HK-2 (cell line): ENCODE data around the gene ABCD2.
"Not testable (repeated sequence)": the region's sequence is repeated elsewhere in the genome, so short reads cannot be mapped to it uniquely, and the experiment has no call there.

ENCODE experiments used
- DNase-seq: peaks from one replicate; pipeline ENCODE4 v3.0.0-alpha.2; 2018; ENCODE audit not compliant: unreplicated experiment

Gene ABCD2

DNA sequence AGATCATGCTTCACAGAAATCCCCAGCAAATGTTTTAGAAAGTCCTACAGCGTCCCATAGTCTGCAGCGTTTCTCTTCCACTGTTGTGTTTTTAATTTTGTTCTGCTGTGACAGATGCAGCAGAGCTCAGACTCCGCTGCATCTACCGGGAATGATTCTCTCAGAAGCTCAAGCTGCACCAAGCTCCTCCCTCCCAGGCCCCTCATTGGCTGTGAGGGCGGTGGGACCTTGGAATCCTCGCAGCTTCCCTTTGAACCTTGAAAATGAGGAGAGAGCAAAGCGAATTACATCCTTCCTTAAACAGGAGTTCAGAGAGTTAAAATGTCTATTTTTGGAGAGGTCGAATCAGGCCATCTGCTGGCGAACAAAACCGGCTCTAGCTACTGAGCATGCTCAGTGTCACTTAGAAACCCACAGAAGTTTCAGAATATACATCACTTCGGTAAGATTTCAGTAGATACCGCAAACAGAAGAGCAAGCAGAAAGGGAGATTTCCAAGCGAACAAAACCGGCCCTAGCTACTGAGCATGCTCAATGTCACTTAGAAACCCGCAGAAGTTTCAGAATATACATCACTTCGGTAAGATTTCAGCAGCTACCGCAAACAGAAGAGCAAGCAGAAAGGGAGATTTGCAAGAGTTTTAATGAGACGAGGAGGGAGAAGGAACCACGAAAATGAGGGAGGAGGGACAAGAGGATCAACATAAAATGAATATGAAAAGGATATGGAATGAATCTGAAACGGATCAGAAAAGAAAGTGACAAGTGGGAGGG lies at the start of gene ABCD2:
Gene ABCD2 (minus strand): TSS at position 144 of the 774 bp plus-strand sequence. CDS start 188 bp downstream, outside the sequence.
- DNase-seq, result peak; percentile 48

DNA sequence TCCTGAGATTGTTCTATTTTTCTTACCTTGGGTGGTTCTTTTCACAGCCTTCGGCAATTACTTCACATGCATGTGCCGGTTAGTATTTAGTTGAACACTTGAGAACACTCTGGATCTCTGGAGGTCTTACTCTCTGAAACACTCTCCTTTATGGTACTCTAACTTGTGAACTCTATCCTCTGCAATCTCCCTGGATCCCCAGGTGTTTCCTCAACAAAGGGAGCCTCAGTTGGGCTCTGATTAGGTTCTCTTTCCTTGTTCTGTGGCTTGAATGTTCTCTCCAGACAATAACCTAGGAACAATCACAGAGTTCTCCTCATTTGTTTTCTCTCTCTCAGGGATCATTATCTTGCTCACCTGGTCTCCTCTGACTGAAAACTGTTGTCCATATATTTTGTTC lies 40.5 kb upstream of the ABCD2 start:
- DNase-seq, result no peak

DNA sequence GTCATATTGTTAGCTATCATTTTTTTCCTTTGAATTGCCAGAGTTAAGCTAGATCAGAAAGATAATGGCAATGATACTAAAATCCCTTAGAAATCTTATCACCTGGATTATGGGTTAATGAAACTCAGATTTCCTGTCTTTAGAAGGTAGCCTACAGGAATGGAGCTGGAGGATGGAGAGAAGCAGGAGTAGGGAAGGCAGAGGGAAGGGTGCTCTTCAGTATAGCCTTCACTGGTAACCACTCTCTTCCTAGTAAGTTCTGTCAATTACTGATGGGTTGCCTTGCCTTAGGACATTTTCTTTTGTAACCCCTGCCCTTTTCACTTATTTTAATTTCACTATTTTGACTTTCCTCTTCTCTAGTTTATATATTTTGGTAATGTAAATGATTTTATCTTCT lies 27.8 kb upstream of the ABCD2 start:
- DNase-seq, result no peak

DNA sequence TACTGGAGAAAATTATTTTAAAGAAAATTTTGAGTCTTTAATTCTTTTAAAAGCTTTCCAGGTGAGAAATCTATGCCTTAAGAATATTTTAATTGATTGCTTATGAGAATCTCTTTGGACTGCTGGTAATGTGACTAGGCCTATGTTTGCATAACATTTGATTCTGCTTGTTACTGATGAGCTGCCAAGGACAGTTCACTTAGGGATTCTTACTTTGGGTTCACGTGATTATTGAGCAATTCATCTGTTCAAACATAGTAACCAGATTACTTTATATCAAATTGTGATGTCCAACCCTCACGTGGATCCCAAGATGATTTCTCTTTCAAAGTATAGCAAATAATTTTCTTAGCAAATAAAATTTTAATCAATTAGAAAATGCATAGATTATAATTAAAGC lies 27.4 kb upstream of the ABCD2 start:
- DNase-seq, result no peak

DNA sequence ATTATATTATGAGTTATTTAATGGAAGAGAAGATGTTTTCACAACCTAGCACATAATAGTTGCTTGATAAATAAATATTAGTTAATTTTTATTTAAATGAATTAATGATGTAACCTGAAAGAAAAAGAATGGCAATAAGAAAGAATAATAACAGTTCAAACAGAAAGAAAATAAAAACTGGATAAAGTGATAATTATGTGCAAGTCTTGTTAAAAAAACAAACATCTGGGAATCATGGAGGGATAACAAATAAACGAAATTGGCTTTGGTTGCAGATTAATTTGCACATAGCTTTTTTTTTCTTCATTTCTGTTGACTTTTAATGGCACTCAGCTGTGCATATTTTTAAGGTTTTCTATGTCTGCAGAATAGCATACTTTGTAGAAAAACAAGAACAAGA lies 23.4 kb upstream of the ABCD2 start:
- no peak for DNase-seq

DNA sequence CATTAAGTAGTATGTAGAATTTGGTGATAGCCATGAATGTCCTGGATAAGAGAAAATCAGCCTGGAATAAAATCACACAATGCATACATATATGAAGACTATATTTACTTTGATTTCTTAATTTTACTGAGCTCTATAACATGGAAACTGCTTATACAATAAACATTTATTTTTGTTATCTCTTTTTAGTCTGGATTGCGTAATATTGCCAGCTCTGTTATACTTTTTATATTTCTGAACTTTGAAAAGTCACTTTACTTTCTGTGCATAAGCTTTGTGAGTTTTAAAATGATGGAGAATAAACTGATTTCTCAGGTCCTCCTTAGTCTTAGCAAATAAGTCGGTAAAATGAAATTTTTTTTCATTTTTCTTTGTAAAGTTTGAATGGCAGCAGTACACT lies 19.2 kb upstream of the ABCD2 start:
- DNase-seq, result no peak

GRCh38 chr12:39638178-39638577 lies 18.6 kb upstream of the ABCD2 start:
- no peak for DNase-seq

GRCh38 chr12:39632670-39633069 lies 13.1 kb upstream of the ABCD2 start:
- no peak for DNase-seq

DNA sequence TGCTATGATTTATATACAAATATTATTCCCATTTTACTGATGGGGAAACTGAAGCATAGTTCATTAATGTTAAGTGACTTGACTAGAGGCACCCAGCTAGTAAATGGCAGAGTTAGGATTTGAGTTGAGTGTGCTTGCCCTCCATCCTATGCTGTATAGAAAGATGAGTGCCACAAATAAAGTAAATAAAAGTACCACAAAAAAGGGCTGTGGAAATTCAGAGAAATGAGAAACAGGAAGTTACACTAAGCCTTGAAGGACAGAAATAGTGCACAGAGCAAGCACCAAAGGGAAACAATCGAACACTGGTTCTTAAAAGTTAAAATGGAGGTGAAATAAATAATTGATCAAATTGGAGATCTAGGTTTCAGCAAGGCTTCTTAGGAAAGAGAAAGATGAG lies 9.2 kb upstream of the ABCD2 start:
- no peak for DNase-seq

DNA sequence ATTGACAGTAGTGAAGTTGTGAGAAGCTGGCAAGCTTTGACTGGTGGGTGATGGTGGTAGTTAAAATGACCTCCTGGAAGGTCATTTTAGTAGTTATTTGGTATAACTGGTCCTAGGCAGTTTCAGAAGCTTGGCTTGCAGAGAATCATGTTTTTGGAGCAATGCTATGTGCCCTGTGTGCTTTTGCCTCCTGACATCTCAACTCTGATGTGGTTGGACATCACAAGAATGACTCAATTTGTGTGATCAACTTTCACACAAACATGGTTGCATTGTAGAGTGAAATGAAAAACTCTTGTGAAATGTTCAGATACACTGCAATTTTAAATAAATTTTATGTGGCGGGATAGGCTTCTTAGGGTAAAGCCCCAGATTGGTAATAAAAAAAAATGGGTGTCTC lies 8.3 kb upstream of the ABCD2 start:
- no peak for DNase-seq

GRCh38 chr12:39626033-39626814 lies 6.6 kb upstream of the ABCD2 start:
- no peak for DNase-seq

DNA sequence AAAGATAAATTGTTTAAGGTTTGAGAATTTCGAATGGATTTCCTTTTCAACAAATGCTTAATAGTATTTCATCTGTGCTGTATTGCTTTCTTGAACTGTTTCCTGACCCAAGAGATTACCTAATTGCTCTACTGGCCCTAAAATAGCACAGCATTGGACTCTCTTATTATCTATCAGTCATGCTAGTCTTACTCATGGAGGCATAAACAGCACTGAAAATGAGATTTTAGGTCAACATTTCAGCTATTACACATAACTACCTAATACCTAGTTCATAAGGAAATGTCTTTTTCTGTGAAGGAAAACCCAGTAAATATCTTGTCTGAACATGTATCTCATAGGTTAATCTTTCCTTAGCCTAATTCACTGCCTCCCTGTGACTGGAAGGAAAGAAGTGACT lies 4.3 kb upstream of the ABCD2 start:
- DNase-seq, result no peak

DNA sequence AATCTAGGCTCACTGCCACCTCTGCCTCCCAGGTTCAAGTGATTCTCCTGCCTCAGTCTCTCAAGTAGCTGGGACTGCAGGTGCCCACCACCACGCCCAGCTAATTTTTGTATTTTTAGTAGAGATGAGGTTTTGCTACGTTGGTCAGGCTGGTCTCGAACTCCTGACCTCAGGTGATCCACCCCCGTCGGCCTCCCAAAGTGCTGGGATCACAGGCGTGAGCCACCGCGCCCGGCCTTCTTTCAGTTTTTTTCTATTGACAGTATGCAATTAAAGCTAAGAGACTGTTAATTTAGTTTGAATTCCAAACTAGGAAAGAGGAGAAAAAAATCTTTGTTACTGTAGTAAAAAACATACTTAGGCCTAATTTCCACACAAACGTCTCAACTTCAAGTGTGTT lies 3.6 kb upstream of the ABCD2 start:
- not testable (repeated sequence) for DNase-seq

- DNase-seq, result no peak
Observed at GRCh38 chr12:39622306-39622705, 2.7 kb upstream of the ABCD2 start.

GRCh38 chr12:39621670-39622069 lies 2.1 kb upstream of the ABCD2 start:
- no peak for DNase-seq

GRCh38 chr12:39620659-39621658 lies 1.4 kb upstream of the ABCD2 start:
- DNase-seq, result no peak

DNA sequence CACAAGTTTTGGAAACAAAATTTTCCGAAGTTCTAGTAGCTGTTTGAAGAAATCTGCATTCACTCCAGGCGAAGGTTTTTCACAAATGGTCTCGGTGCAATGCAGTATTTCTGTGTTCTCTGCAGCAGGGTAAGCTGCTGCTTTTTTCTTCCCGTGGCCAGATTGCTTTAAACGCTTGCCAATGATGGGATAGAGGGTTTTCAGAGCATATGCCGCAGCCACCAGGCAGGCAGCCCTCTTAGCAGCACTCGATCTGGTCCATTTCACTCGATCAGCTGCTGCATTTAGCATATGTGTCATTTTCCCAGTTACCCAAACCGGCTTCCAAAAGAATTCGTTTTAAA lies 315 bp downstream of the ABCD2 start:
- DNase-seq, result no peak

GRCh38 chr12:39618701-39619100 lies 902 bp downstream of the ABCD2 start:
- DNase-seq, result no peak

GRCh38 chr12:39617887-39618286 lies 1.7 kb downstream of the ABCD2 start:
- DNase-seq, result no peak

- no peak for DNase-seq
Observed at GRCh38 chr12:39616666-39617065, 2.9 kb downstream of the ABCD2 start.

GRCh38 chr12:39616251-39616650 lies 3.4 kb downstream of the ABCD2 start:
- no peak for DNase-seq

GRCh38 chr12:39613525-39613924 lies 6.1 kb downstream of the ABCD2 start:
- DNase-seq, result no peak
